Mesendoderm (in vitro differentiated cells): Measurements from ENCODE around the gene TLNRD1.
A peak's percentile ranks its signal among the peaks of the same experiment; 100 is the strongest.

ENCODE experiments used
- DNase-seq: peaks from one replicate; pipeline ENCODE4 v3.0.0; 2013
- H2AK5ac ChIP-seq: 2 replicates; pipeline ENCODE4 v1.6.1; 2013; ENCODE audit warnings: low read length, inconsistent platforms
- H2BK120ac ChIP-seq: 2 replicates; pipeline ENCODE4 v1.6.1; 2013; ENCODE audit warnings: low read depth, mild to moderate bottlenecking, low read length, moderate library complexity, mixed read lengths
- H2BK15ac ChIP-seq: replicated peaks from 2 replicates; pipeline ENCODE4 v1.6.1; 2013; ENCODE audit warnings: low read depth, mild to moderate bottlenecking, moderate library complexity
- H2BK5ac ChIP-seq: 2 replicates; pipeline ENCODE4 v1.6.1; 2013; ENCODE audit warnings: low read length, inconsistent platforms
- H3K18ac ChIP-seq: 2 replicates; pipeline ENCODE4 v1.6.1; 2013; ENCODE audit warnings: mild to moderate bottlenecking, low read length, mixed read lengths
- H3K23ac ChIP-seq: one replicate; pipeline ENCODE4 v1.6.1; 2013; ENCODE audit warnings: low read length
- H3K27ac ChIP-seq: 2 replicates; pipeline ENCODE4 v1.5.1; 2013; ENCODE audit warnings: low read depth, mild to moderate bottlenecking, inconsistent platforms, low read length, moderate library complexity
- H3K27me3 ChIP-seq: 2 replicates; pipeline ENCODE4 v1.6.1; 2013; ENCODE audit warnings: low read length, control low read depth, mild to moderate bottlenecking, inconsistent platforms; ENCODE audit not compliant: insufficient read depth, poor library complexity
- H3K36me3 ChIP-seq: 2 replicates; pipeline ENCODE4 v1.6.1; 2013; ENCODE audit warnings: low read length, inconsistent platforms; ENCODE audit not compliant: control insufficient read depth, insufficient read depth
- H3K4ac ChIP-seq: one replicate; pipeline ENCODE4 v1.6.1; 2013; ENCODE audit warnings: low read depth, mild to moderate bottlenecking, low read length, moderate library complexity
- H3K4me1 ChIP-seq: 2 replicates; pipeline ENCODE4 v1.6.1; 2013; ENCODE audit warnings: low read depth, low read length, inconsistent platforms; ENCODE audit not compliant: control insufficient read depth
- H3K4me2 ChIP-seq: 2 replicates; pipeline ENCODE4 v1.6.1; 2013; ENCODE audit warnings: low read length
- H3K4me3 ChIP-seq: 2 replicates; pipeline ENCODE4 v1.5.1; 2013; ENCODE audit warnings: mild to moderate bottlenecking, low read length
- H3K56ac ChIP-seq: one replicate; pipeline ENCODE4 v1.6.1; 2013; ENCODE audit warnings: low read length
- H3K79me1 ChIP-seq: 2 replicates; pipeline ENCODE4 v1.6.1; 2013; ENCODE audit warnings: low read length, inconsistent platforms
- H3K79me2 ChIP-seq: 2 replicates; pipeline ENCODE4 v1.6.1; 2013; ENCODE audit warnings: mild to moderate bottlenecking, low read length; ENCODE audit not compliant: control insufficient read depth, insufficient read depth
- H3K9ac ChIP-seq: 2 replicates; pipeline ENCODE4 v1.6.1; 2013; ENCODE audit warnings: low read length, inconsistent platforms
- H4K5ac ChIP-seq: one replicate; pipeline ENCODE4 v1.6.1; 2013; ENCODE audit warnings: low read length
- H4K8ac ChIP-seq: one replicate; pipeline ENCODE4 v1.6.1; 2013; ENCODE audit warnings: low read depth, mild to moderate bottlenecking, control low read depth, low read length, moderate library complexity
- WGBS: extraction: QIAGEN DNeasy Blood & Tissue Kit; methylation state at CpG from one replicate; pipeline ENCODE4 v1.1.7; 2013; ENCODE audit warnings: low lambda C conversion rate, missing lambda C conversion rate; ENCODE audit not compliant: insufficient coverage; ENCODE audit errors: extremely low coverage; 5-methylcytosine and 5-hydroxymethylcytosine counted together

The TLNRD1 gene

GRCh38 chr15:80988148-80988796, 12.5 kb upstream of the TLNRD1 start:
- Histone ChIP-seq H2BK120ac (no peak overlapping the region), H3K23ac (no peak overlapping the region), H4K8ac (no peak overlapping the region), H3K9ac (peak overlapping the region; percentile 88), H3K4me1 (peaks cover 17% of the 10 kb centered on the region), H3K27me3 (no peaks in the 10 kb centered on the region), H3K79me2 (peaks cover 50% of the 10 kb centered on the region), H2BK5ac (no peak overlapping the region), H3K79me1 (peaks cover 16% of the 10 kb centered on the region), H3K18ac (no peak overlapping the region), H3K27ac (no peak overlapping the region), H3K4me3 (peak overlapping the region; percentile 70), H2BK15ac (no peak overlapping the region), H3K36me3 (no peaks in the 10 kb centered on the region), H4K5ac (no peak overlapping the region), H3K4ac (no peak overlapping the region), H2AK5ac (no peak overlapping the region), H3K56ac (peak overlapping the region; percentile 94), H3K4me2 (peak overlapping the region; percentile 98)
- no peak for DNase-seq
- WGBS, result no CpG with 5 or more reads among the region's 8 CpGs

- peak overlapping the region; percentile 44 for H3K4ac ChIP-seq
- peaks cover 16% of the 10 kb centered on the region for H3K79me1 ChIP-seq
- H3K27ac ChIP-seq, result peak overlapping the region; percentile 31
- H3K56ac ChIP-seq, result peak overlapping the region; percentile 94
- no peak overlapping the region for H3K23ac ChIP-seq
- H2BK120ac ChIP-seq, result no peak overlapping the region
- no peak for DNase-seq
- no peaks in the 10 kb centered on the region for H3K36me3 ChIP-seq
- H4K5ac ChIP-seq, result no peak overlapping the region
- H2AK5ac ChIP-seq, result peak overlapping the region; percentile 7
- peak overlapping the region; percentile 70 for H3K4me3 ChIP-seq
- H3K4me1 ChIP-seq, result peaks cover 17% of the 10 kb centered on the region
- WGBS, result no CpG with 5 or more reads among the region's 7 CpGs
- H3K27me3 ChIP-seq, result no peaks in the 10 kb centered on the region
- H4K8ac ChIP-seq, result no peak overlapping the region
- H3K79me2 ChIP-seq, result peaks cover 44% of the 10 kb centered on the region
- H2BK15ac ChIP-seq, result no peak overlapping the region
- peak overlapping the region; percentile 88 for H3K9ac ChIP-seq
- peak overlapping the region; percentile 78 for H3K18ac ChIP-seq
- peak overlapping the region; percentile 29 for H2BK5ac ChIP-seq
- peak overlapping the region; percentile 98 for H3K4me2 ChIP-seq
These were observed 11.6 kb upstream of the TLNRD1 start for GRCh38 chr15:80989081-80989517.

- H3K36me3 ChIP-seq, result no peaks in the 10 kb centered on the region
- no peaks in the 10 kb centered on the region for H3K27me3 ChIP-seq
- peak within 1 kb of the TSS; percentile 88 for H3K9ac ChIP-seq
- DNase-seq, result peak; percentile 97
- H3K79me2 ChIP-seq, result peaks cover 39% of the 10 kb centered on the region
- peak within 1 kb of the TSS; percentile 77 for H4K5ac ChIP-seq
- H2BK120ac ChIP-seq, result no peak within 1 kb of the TSS
- peak within 1 kb of the TSS; percentile 98 for H3K4me2 ChIP-seq
- no CpG with 5 or more reads among the region's 63 CpGs for WGBS
- peaks cover 17% of the 10 kb centered on the region for H3K4me1 ChIP-seq
- H2AK5ac ChIP-seq, result peak within 1 kb of the TSS; percentile 7
- H2BK15ac ChIP-seq, result no peak within 1 kb of the TSS
- H3K4ac ChIP-seq, result peak within 1 kb of the TSS; percentile 85
- peak within 1 kb of the TSS; percentile 78 for H3K18ac ChIP-seq
- peak within 1 kb of the TSS; percentile 94 for H3K56ac ChIP-seq
- peaks cover 16% of the 10 kb centered on the region for H3K79me1 ChIP-seq
- H2BK5ac ChIP-seq, result peak within 1 kb of the TSS; percentile 29
- H3K23ac ChIP-seq, result no peak within 1 kb of the TSS
- H3K27ac ChIP-seq, result peak within 1 kb of the TSS; percentile 56
- peak within 1 kb of the TSS; percentile 70 for H3K4me3 ChIP-seq
- H4K8ac ChIP-seq, result no peak within 1 kb of the TSS
These were observed 10.9 kb upstream of the TLNRD1 start, which contains the start of gene MESD for GRCh38 chr15:80989518-80990478. MESD (minus strand) TSS chr15:80989819; CDS start chr15:80989791, 28 bp downstream.

GRCh38 chr15:80990955-80991354, 9.8 kb upstream of the TLNRD1 start:
- Histone ChIP-seq H3K4ac (no peak overlapping the region), H3K23ac (no peak overlapping the region), H3K79me1 (peaks cover 12% of the 10 kb centered on the region), H2BK120ac (no peak overlapping the region), H2BK5ac (no peak overlapping the region), H3K56ac (no peak overlapping the region), H3K9ac (no peak overlapping the region), H3K27ac (no peak overlapping the region), H3K79me2 (peaks cover 29% of the 10 kb centered on the region), H4K5ac (no peak overlapping the region), H3K4me1 (peaks cover 13% of the 10 kb centered on the region), H3K27me3 (no peaks in the 10 kb centered on the region), H3K36me3 (no peaks in the 10 kb centered on the region), H4K8ac (no peak overlapping the region), H2BK15ac (no peak overlapping the region), H3K4me3 (no peak overlapping the region), H3K18ac (no peak overlapping the region), H3K4me2 (no peak overlapping the region), H2AK5ac (no peak overlapping the region)
- no peak for DNase-seq
- WGBS, result no CpG with 5 or more reads among the region's 1 CpG

- no CpG with 5 or more reads among the region's 5 CpGs for WGBS
- peaks cover 27% of the 10 kb centered on the region for H3K79me2 ChIP-seq
These were observed 9.3 kb upstream of the TLNRD1 start for GRCh38 chr15:80991421-80991820.

More at GRCh38 chr15:80991421-80991820, 9.3 kb upstream of the TLNRD1 start:
- no peak overlapping the region for H3K9ac ChIP-seq
- peaks cover 13% of the 10 kb centered on the region for H3K4me1 ChIP-seq
- no peak overlapping the region for H2AK5ac ChIP-seq
- no peak overlapping the region for H4K8ac ChIP-seq
- no peak overlapping the region for H2BK5ac ChIP-seq
- H3K4me3 ChIP-seq, result no peak overlapping the region
- no peak overlapping the region for H4K5ac ChIP-seq
- no peak overlapping the region for H3K4me2 ChIP-seq
- H3K23ac ChIP-seq, result no peak overlapping the region
- H3K4ac ChIP-seq, result no peak overlapping the region
- no peaks in the 10 kb centered on the region for H3K27me3 ChIP-seq
- no peak overlapping the region for H2BK120ac ChIP-seq
- no peak overlapping the region for H3K27ac ChIP-seq
- DNase-seq, result no peak
- no peak overlapping the region for H2BK15ac ChIP-seq
- no peak overlapping the region for H3K18ac ChIP-seq
- no peaks in the 10 kb centered on the region for H3K36me3 ChIP-seq
- peaks cover 12% of the 10 kb centered on the region for H3K79me1 ChIP-seq
- no peak overlapping the region for H3K56ac ChIP-seq
